ENCODE data around the gene COMMD10. TPM values are rescaled to one million over a fixed set of nuclear protein-coding genes. Genes with fewer than 3 reads are reported as not detected.
A peak's percentile ranks its signal among the peaks of the same experiment; 100 is the strongest.

The COMMD10 gene
- total RNA-seq, 4 donors from 2014 or later = 10.6 to 34.6 (median 15.2) TPM

GRCh38 chr5:116271446-116272025 lies 186.7 kb downstream of the COMMD10 start:
- Histone ChIP-seq H3K27ac (no peak overlapping the region), H3K4me1 (no peaks in the 10 kb centered on the region), H3K27me3 (no peaks in the 10 kb centered on the region), H3K9me3 (no peaks in the 10 kb centered on the region), H3K36me3 (no peaks in the 10 kb centered on the region), H3K4me3 (no peak overlapping the region)
- TF ChIP-seq CTCF (IDR thresholded peaks at IDR 0.05 in 4 of 5, conservative IDR thresholded peaks at IDR 0.05 in 1 of 5) = no peak
- TF ChIP-seq POLR2A (IDR thresholded peaks at IDR 0.05) = no peak
- ATAC-seq = no peak
- intact Hi-C loops (cut with DNase I; ENCODE audit: low total_unique reads) (no loop called here), in situ Hi-C loops (cut with MboI; ENCODE audit: low sequenced_read_pairs in 4 of 4) (no loop called here)
- no peak for DNase-seq

GRCh38 chr5:116272281-116272941 lies 187.6 kb downstream of the COMMD10 start:
- Histone ChIP-seq H3K4me1 (no peaks in the 10 kb centered on the region), H3K27me3 (no peaks in the 10 kb centered on the region), H3K27ac (no peak overlapping the region), H3K4me3 (no peak overlapping the region), H3K36me3 (no peaks in the 10 kb centered on the region), H3K9me3 (no peaks in the 10 kb centered on the region)
- DNase-seq (no peak), ATAC-seq (peak; percentile 70)
- intact Hi-C loops (cut with DNase I; ENCODE audit: low total_unique reads) (no loop called here), in situ Hi-C loops (cut with MboI; ENCODE audit: low sequenced_read_pairs in 4 of 4) (no loop called here)
- no peak for TF ChIP-seq POLR2A (IDR thresholded peaks at IDR 0.05)

GRCh38 chr5:116273448-116274242 lies 188.8 kb downstream of the COMMD10 start:
- Histone ChIP-seq H3K27me3 (no peaks in the 10 kb centered on the region), H3K4me1 (no peaks in the 10 kb centered on the region), H3K4me3 (no peak overlapping the region), H3K27ac (no peak overlapping the region), H3K36me3 (no peaks in the 10 kb centered on the region), H3K9me3 (no peaks in the 10 kb centered on the region)
- DNase-seq (no peak), ATAC-seq (no peak)
- in situ Hi-C loops (cut with MboI; ENCODE audit: low sequenced_read_pairs in 4 of 4) (no loop called here), intact Hi-C loops (cut with DNase I; ENCODE audit: low total_unique reads) (no loop called here)
- TF ChIP-seq POLR2A (IDR thresholded peaks at IDR 0.05) (no peak), CTCF (IDR thresholded peaks at IDR 0.05 in 4 of 5, conservative IDR thresholded peaks at IDR 0.05 in 1 of 5) (no peak)

GRCh38 chr5:116274251-116274650 lies 189.4 kb downstream of the COMMD10 start:
- no peaks in the 10 kb centered on the region for H3K9me3 ChIP-seq
- in situ Hi-C loops (cut with MboI; ENCODE audit: low sequenced_read_pairs in 4 of 4) (no loop called here), intact Hi-C loops (cut with DNase I; ENCODE audit: low total_unique reads) (no loop called here)
- no peaks in the 10 kb centered on the region for H3K36me3 ChIP-seq
- H3K27ac ChIP-seq = no peak overlapping the region
- DNase-seq (no peak), ATAC-seq (no peak)
- no peaks in the 10 kb centered on the region for H3K4me1 ChIP-seq
- no peak for TF ChIP-seq CTCF (IDR thresholded peaks at IDR 0.05 in 4 of 5, conservative IDR thresholded peaks at IDR 0.05 in 1 of 5)
- TF ChIP-seq POLR2A (IDR thresholded peaks at IDR 0.05) = no peak
- no peaks in the 10 kb centered on the region for H3K27me3 ChIP-seq
- no peak overlapping the region for H3K4me3 ChIP-seq

GRCh38 chr5:116275282-116275681 lies 190.5 kb downstream of the COMMD10 start:
- no peaks in the 10 kb centered on the region for H3K9me3 ChIP-seq
- no peak overlapping the region for H3K27ac ChIP-seq
- DNase-seq (no peak), ATAC-seq (no peak)
- no peaks in the 10 kb centered on the region for H3K27me3 ChIP-seq
- in situ Hi-C loops (cut with MboI; ENCODE audit: low sequenced_read_pairs in 4 of 4) = no loop called here
- TF ChIP-seq POLR2A (IDR thresholded peaks at IDR 0.05) (no peak), CTCF (IDR thresholded peaks at IDR 0.05 in 4 of 5, conservative IDR thresholded peaks at IDR 0.05 in 1 of 5) (no peak)
- intact Hi-C loops (cut with DNase I; ENCODE audit: low total_unique reads) = no loop called here
- H3K4me1 ChIP-seq = no peaks in the 10 kb centered on the region
- H3K4me3 ChIP-seq = no peak overlapping the region
- no peaks in the 10 kb centered on the region for H3K36me3 ChIP-seq
